Measurements from ENCODE around the gene APCDD1L. TPM values are rescaled to one million over a fixed set of nuclear protein-coding genes. Genes with fewer than 3 reads are reported as not detected.

APCDD1L gene
- total RNA-seq, 4 donors from 2014 or later = not detected

GRCh38 chr20:58500256-58500655 is 14.9 kb downstream of the APCDD1L start:
- H3K36me3 ChIP-seq = no peaks in the 10 kb centered on the region
- H3K4me3 ChIP-seq = no peak overlapping the region
- H3K27ac ChIP-seq = no peak overlapping the region
- no peaks in the 10 kb centered on the region for H3K4me1 ChIP-seq
- DNase-seq = no peak
- TF ChIP-seq, protein P1, sequence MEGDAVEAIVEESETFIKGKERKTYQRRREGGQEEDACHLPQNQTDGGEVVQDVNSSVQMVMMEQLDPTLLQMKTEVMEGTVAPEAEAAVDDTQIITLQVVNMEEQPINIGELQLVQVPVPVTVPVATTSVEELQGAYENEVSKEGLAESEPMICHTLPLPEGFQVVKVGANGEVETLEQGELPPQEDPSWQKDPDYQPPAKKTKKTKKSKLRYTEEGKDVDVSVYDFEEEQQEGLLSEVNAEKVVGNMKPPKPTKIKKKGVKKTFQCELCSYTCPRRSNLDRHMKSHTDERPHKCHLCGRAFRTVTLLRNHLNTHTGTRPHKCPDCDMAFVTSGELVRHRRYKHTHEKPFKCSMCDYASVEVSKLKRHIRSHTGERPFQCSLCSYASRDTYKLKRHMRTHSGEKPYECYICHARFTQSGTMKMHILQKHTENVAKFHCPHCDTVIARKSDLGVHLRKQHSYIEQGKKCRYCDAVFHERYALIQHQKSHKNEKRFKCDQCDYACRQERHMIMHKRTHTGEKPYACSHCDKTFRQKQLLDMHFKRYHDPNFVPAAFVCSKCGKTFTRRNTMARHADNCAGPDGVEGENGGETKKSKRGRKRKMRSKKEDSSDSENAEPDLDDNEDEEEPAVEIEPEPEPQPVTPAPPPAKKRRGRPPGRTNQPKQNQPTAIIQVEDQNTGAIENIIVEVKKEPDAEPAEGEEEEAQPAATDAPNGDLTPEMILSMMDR (IDR thresholded peaks at IDR 0.05) = no peak
- TF ChIP-seq POLR2A (IDR thresholded peaks at IDR 0.05) = no peak
- peaks cover 0 to 15% (median 6%) of the 10 kb centered on the region in 4 donors for H3K9me3 ChIP-seq
- H3K27me3 ChIP-seq = no peaks in the 10 kb centered on the region

- DNase-seq = peak in 1 of 3 donors; percentile 48
- Histone ChIP-seq H3K9me3 (peaks cover 0 to 1% (median 0%) of the 10 kb centered on the region in 4 donors), H3K4me3 (no peak overlapping the region)
Observed at GRCh38 chr20:58498470-58499068, 16.6 kb downstream of the APCDD1L start.

DNA sequence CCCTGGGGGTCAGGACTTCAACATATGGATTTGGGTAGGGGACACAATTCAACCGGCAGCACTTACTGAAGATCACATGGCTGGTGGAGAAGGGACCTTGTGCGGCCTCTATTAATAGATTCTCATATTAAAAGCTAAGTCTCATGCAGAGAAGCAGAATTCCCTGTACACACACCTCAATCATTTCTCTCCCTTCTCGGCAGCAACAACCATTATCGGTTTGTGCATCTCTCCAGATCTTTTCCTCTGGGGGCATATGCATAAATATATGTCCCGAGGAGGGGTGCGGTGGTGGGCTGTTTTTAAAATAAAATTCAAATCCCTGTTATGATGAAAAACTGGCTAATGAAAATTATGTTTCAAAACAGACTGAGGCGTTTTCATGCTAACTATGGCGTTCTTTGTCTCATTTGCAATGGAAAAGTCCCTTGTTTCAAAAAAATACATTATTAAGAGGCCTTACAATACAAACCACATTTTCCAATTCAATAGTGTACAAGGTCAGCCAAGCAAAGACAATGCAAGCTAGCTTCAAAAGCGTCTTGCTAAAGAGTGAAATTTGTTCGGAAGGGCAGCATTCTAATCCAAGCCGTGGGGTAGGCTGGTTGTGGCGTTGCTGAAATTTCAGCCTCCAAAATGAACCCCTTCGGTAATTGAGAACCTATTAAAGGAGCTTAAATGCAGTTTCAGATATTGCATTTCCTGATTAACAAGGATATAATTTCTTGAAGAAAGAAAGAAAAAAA is 17.3 kb downstream of the APCDD1L start:
- no peak for DNase-seq
- Histone ChIP-seq H3K9me3 (no peaks in the 10 kb centered on the region), H3K36me3 (no peaks in the 10 kb centered on the region), H3K27ac (no peak overlapping the region), H3K27me3 (no peaks in the 10 kb centered on the region), H3K4me3 (no peak overlapping the region), H3K4me1 (no peaks in the 10 kb centered on the region)
- TF ChIP-seq, protein P1 (IDR thresholded peaks at IDR 0.05) = no peak
- no peak for TF ChIP-seq POLR2A (IDR thresholded peaks at IDR 0.05)

More at GRCh38 chr20:58498470-58499068, 16.6 kb downstream of the APCDD1L start:
- Histone ChIP-seq H3K4me1 (no peaks in the 10 kb centered on the region), H3K27ac (no peak overlapping the region), H3K36me3 (no peaks in the 10 kb centered on the region), H3K27me3 (no peaks in the 10 kb centered on the region)
- TF ChIP-seq, protein P1 (IDR thresholded peaks at IDR 0.05) = no peak
- no peak for TF ChIP-seq POLR2A (IDR thresholded peaks at IDR 0.05)

DNA sequence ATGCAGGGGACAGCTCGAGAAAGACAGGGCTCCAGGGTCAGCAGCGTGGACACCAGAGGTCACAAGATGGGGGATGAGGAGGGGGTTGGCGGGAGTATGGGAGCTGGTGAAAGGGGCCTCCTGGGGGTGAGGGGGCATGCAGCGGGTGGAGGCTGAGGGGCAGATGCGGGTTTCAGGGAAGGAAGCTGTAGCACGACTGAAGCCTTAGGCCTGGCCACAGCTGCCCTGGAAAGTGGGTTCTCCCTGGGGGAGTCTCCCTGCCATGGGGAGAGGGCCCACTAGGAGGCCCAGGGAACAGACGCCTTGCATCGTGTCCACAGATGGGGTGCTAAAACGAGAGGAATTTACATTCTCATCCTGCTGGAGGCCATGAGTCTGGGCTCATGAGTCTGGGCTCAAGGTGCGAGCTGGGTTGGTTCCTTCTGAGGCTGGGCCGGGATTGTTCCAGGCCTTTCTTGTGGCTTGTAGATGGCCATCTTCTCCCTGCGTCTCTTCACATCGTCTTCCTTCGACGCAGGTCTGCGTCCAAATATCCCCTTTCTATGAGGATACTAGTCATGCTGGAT is 18.0 kb downstream of the APCDD1L start:
- H3K9me3 ChIP-seq = no peaks in the 10 kb centered on the region
- H3K27ac ChIP-seq = no peak overlapping the region
- H3K36me3 ChIP-seq = no peaks in the 10 kb centered on the region
- no peaks in the 10 kb centered on the region for H3K27me3 ChIP-seq
- TF ChIP-seq, protein P1 (IDR thresholded peaks at IDR 0.05) = no peak
- TF ChIP-seq POLR2A (IDR thresholded peaks at IDR 0.05) = no peak
- DNase-seq = no peak
- H3K4me1 ChIP-seq = no peaks in the 10 kb centered on the region
- no peak overlapping the region for H3K4me3 ChIP-seq

GRCh38 chr20:58496429-58496769 is 18.8 kb downstream of the APCDD1L start:
- H3K27ac ChIP-seq = no peak overlapping the region
- no peak overlapping the region for H3K4me3 ChIP-seq
- TF ChIP-seq, protein P1 (IDR thresholded peaks at IDR 0.05) = no peak
- TF ChIP-seq POLR2A (IDR thresholded peaks at IDR 0.05) = no peak
- no peak for DNase-seq
- no peaks in the 10 kb centered on the region for H3K27me3 ChIP-seq
- no peaks in the 10 kb centered on the region for H3K4me1 ChIP-seq
- H3K9me3 ChIP-seq = no peaks in the 10 kb centered on the region
- no peaks in the 10 kb centered on the region for H3K36me3 ChIP-seq

Measured in Peyer's patch (tissue), 4 donors.